ES-I3 (cell line): ENCODE measurements around the gene STX4.

Source experiments
- H3K36me3 ChIP-seq: 2 replicates; pipeline ENCODE4 v1.6.1; 2013; ENCODE audit warnings: mild to moderate bottlenecking, low read length, control low read depth, moderate library complexity; ENCODE audit not compliant: insufficient read depth
- H3K4me1 ChIP-seq: 2 replicates; pipeline ENCODE4 v1.6.1; 2013; ENCODE audit warnings: mild to moderate bottlenecking, control low read depth, low read length; ENCODE audit not compliant: insufficient read depth
- H3K9ac ChIP-seq: 2 replicates; pipeline ENCODE4 v1.6.1; 2013; ENCODE audit warnings: low read depth, mild to moderate bottlenecking, low read length, moderate library complexity
- H3K9me3 ChIP-seq: 2 replicates; pipeline ENCODE4 v1.6.1; 2013; ENCODE audit warnings: mild to moderate bottlenecking, low read length, moderate library complexity; ENCODE audit not compliant: control insufficient read depth, insufficient read depth

Gene STX4

DNA sequence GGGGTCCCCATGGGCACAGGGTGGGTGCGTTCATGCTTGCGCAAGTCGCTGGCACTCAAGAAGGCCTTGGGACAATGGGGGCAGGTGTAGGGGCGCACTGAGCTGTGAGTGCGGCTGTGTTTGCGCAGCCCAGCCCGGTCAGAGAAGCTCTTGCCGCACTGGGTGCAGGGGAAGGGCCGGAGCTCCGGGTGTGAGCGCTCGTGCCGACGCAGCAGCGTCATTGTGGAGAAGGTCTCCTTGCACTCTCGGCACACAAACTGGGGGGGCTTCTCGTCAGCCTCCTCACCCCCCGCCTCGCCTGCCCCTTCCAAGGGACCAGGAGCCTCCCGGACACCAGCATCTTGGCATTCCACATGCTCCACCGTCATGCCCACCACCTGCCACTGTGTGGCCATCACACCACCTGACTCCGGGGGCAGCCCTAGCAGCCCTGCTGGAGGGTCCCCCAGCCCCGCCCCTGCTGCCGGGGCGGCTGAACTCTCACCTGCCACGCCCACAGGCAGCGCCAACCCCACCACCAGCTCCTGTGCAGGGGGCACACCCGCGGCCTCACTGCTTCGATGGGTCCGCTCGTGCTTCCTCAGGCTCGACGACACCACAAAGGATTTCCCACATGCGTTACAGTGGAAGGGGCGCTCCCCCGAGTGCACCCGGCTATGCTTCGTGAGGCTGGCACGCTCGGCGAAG is 27.9 kb downstream of the STX4 start:
- no peak overlapping the region for H3K9ac ChIP-seq
- H3K4me1 ChIP-seq = no peaks in the 10 kb centered on the region
- H3K9me3 ChIP-seq = no peaks in the 10 kb centered on the region
- no peaks in the 10 kb centered on the region for H3K36me3 ChIP-seq

DNA sequence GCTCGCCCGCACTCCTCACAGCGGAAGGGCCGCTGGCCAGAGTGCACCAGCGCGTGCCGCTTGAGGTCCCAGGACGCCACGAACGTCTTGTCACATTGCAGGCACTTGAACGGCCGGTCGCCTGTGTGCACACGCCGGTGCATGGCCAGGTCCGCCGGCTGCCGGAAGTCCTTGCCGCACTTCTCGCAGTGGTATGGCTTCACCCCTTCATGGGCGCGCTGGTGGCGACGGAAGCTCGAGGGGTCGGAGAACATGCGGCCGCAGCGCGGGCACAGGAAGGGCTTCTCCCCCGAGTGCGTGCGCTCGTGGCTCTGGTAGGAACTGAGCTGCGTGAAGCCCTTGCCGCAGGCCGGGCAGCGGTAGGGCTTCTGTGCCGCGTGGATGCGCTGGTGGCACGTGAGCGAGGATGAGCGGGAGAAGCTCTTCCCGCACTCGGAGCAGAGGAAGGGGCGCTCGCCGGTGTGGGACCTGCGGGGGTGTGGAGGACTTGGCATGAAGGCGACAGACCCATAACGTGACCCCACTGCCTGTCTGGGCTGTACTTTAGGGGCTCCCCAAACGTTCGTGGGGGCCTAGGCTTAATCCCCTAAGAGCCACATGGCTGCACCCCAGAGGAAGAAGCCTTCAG is 28.6 kb downstream of the STX4 start:
- no peaks in the 10 kb centered on the region for H3K4me1 ChIP-seq
- no peaks in the 10 kb centered on the region for H3K9me3 ChIP-seq
- H3K9ac ChIP-seq = no peak overlapping the region
- H3K36me3 ChIP-seq = no peaks in the 10 kb centered on the region

DNA sequence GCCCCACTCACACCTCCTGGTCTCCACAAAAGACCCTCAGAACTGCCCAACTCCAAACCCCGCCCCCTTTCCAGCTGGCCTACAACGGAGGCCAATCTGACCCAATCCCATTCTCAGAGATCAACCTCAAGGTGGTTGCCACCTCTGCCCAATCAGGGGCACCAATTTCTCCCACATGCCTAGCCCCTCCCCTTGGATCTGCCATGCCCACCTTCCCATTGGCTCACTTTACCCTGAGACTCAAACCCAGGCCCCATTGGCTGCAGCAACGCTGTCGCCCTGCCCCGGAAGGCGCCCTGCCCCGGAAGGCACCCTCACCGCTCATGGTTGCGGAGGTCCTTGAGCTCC is 30.1 kb downstream of the STX4 start:
- Histone ChIP-seq H3K4me1 (no peaks in the 10 kb centered on the region), H3K36me3 (no peaks in the 10 kb centered on the region), H3K9ac (no peak overlapping the region), H3K9me3 (no peaks in the 10 kb centered on the region)

DNA sequence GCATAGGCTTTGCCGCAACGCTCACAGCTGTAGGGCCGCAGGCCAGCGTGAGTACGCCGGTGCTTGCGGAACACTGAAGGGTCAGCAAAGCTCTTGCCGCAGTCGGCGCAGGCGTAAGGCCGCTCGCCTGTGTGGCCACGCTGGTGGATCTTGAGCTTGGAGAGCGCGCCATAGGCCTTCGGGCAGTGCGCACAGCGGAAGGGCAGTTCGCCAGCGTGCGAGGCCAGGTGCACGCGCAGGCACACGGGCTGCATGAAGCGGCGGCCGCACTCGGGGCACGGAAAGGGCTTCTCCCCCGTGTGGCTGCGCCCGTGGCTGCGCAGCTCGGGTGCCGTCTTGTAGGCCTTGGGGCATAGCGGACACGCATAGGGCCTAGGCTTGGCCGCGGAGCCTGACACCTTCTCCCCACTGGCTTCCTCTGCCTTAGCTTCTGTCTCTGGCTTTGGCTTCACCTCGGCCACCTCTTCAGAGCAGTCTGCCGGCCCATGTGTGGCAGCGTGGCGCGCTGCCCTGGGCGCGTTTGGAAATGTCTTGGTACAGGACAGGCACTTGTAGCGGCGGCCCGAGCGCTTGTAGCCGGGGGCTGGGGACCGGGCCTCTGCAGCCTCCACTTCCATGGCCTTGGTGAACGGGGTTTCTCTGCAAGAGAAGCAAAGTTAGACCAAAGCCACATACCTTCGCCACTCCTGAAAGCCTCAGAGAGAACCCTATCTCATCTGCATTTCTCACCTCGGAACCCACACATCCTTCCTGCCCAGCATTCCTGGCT is 30.7 kb downstream of the STX4 start:
- H3K36me3 ChIP-seq = no peaks in the 10 kb centered on the region
- H3K4me1 ChIP-seq = no peaks in the 10 kb centered on the region
- no peak overlapping the region for H3K9ac ChIP-seq
- no peaks in the 10 kb centered on the region for H3K9me3 ChIP-seq

DNA sequence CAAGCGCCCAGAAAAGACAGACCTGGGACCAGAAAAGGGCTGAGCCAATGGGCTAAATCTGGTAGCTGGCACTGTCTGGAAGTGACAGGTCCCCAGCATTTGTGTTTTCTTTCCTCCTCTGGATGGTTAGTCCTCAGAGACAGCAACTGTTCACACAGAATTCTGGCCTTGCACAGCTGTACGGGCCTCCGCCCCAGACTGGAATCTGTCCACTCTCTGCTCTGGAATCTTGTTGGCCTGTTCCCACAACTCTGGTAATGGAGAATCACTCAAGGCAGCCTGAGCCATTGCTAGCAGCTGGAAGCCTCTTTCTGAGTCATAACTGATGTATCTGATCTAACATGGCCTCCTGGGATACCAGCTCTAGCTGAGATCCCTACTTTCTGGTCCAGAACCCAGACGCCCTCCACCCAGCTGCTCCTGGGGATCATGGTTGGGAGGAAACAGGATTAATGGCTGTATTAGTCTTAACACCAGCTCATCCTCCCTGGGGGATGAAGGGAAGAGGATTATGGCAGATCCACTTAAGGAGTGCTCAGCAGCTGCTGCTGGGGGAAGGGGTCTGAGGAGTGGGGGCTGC is 31.6 kb downstream of the STX4 start:
- Histone ChIP-seq H3K36me3 (no peaks in the 10 kb centered on the region), H3K4me1 (no peaks in the 10 kb centered on the region), H3K9me3 (no peaks in the 10 kb centered on the region), H3K9ac (no peak overlapping the region)

DNA sequence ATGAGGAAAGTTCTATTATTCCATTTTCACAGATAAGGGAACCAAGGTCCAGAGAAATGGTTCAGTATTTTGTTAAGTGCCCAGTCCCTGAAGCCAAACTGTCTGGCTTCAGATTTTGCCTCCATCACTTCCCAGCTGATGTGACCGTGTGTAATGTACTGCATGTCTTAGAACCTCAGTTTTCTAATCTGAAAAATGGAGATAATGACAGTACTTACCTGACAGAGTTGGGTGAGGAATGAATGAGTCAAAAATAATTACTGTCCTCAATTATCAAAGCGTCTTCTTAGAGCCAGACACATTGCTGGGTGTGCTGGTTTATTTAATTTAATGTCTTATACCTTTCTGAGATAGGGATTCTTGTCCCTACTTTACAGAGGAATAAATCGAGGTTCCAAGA is 34.0 kb downstream of the STX4 start:
- Histone ChIP-seq H3K36me3 (no peaks in the 10 kb centered on the region), H3K4me1 (0 out of 2 replicates have a peak, but pooled peaks cover 8% of the 10 kb centered on the region), H3K9ac (no peak overlapping the region), H3K9me3 (no peaks in the 10 kb centered on the region)

DNA sequence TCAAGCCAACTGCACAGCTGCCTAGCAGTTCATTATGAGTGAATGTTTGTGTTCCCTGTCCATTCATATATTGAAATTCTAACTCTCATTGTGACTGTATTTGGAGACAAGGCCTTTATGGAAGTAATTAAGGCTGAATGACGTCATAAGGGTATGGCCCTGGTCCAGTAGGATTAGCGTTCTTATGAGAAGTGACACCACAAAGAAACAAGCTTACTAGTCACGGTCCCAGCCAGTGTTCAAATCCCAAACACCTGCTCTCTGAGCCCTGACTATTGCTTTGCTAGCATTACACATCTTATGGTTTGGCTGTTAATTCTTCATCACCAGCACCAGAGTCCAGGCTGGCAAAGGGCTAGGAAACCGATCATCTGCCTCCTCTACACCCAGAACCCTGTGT is 38.5 kb downstream of the STX4 start:
- Histone ChIP-seq H3K9ac (peak overlapping the region; percentile 97; the same call in 1 of the 2 replicates), H3K36me3 (no peaks in the 10 kb centered on the region), H3K4me1 (0 out of 2 replicates have a peak, but pooled peaks cover 9% of the 10 kb centered on the region), H3K9me3 (no peaks in the 10 kb centered on the region)

DNA sequence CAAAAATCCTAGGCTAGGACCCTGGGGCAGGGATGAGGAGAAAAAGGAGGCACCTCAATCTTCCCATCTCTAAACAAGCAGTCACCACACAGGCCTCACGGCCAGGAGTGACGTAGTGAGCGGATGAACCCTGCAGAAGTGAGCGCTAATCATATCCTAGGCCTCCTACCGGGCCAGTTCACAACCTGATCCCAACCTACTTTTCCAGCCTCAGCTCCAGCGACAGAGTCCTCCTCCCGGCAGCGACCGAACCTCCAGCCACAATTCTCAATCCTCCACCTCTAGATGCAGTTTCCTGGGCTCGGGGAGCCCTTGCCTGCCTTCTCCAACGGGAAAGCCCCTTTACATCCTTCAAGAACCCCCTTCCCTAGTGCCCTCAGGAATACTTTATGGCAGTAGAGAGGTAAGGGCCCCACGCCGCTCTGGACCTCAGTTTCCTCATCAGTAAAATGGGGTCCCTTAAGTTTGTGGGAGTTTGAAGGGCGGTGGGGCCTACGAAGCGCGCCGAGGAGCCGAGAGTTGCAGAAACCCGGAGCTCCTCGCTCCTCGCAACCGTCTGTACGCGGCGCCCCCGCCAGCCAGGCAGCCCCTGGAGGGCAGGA is 39.3 kb downstream of the STX4 start:
- Histone ChIP-seq H3K9ac (peak overlapping the region; percentile 97), H3K36me3 (no peaks in the 10 kb centered on the region), H3K4me1 (0 out of 2 replicates have a peak, but pooled peaks cover 9% of the 10 kb centered on the region), H3K9me3 (no peaks in the 10 kb centered on the region)

DNA sequence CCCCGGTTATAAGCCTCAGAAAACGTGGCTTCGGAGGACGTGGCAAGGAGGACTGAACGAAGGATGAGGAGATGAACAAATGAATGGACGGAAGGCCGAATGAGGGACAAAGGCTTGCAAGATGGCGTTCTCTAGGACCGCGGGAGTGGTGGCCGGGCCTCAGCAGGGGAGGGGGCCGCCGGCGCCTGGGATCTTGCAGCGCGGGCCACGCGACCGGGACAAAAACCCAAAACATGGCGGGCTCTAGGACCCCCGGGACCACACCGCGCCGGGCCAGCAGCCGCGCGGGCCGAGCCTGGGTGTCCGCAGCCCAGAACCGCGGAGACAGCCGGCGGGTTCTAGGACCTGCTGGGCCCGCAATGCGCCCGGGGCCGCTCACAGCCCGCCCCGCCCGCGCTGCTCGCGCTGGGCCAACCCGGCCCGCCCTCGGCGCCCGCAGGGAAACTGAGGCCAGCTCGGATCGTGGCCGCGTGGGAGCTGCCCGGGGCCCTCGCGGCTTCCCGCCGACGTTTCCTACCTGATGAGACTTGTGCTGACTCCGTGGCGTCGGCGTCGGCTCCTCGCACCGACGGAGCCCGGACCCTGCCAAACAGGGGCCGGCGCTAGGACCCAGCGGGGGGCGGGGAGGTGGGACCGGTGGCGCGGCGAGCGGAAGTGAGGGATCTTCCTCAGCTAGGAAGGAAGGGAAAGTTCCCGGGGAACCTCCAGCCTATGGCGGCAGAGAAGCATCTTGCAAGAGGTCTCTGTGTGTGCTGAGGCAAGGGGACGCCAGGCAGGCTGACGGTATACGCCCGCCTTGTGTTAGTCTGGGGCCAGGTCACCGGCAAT is 40.0 kb downstream of the STX4 start:
- no peaks in the 10 kb centered on the region for H3K36me3 ChIP-seq
- H3K9ac ChIP-seq = peak overlapping the region; percentile 97
- 0 out of 2 replicates have a peak, but pooled peaks cover 9% of the 10 kb centered on the region for H3K4me1 ChIP-seq
- no peaks in the 10 kb centered on the region for H3K9me3 ChIP-seq

DNA sequence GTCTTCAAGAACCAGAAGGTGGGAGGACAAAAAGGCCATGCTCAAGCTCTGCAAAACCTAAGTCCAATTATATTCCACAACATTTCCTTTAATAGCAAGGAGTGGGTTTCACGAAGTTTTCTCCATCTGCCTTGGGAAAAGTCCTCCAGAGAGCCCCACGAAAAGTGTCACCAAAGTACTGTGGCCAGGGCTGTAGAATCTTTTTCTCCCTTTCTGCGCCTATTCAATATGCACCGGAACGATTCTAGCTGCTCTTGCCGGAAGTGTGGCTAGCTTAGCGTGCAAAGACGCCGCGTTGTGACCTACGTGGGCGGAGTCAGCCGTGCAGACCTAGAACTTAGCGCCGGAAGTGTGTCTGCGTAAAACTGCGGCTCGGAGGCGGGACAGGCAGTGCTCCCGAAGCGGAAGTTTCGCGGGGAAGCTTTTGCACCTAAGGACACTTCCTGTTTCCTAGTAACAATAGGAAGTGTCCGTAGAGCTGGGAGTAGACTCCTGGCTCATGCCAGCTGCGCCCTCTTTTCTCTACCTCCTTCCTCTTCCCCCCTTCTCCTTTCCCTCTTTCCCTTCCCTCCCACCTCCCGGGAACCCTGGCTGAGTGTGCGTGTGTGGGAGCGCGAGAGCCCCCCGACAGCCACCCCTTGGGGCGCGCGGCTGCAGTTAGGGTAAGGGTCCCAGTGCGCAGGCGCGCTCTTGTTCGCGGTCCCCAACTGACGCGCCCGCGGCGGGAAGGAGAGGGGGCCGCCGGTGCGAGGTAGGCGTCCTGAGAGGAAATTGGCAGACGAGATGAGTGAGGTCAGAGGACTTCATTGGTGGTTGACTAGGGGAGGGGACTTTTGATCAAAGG is 40.8 kb downstream of the STX4 start, which contains the start of the genes ZNF646 and ZNF668:
Gene ZNF646, plus strand, starts transcription at position 453 of the 844 bp plus-strand sequence. CDS start 1,903 bp downstream, outside the sequence.
Gene ZNF668, minus strand, starts transcription at position 271 of the 844 bp plus-strand sequence. CDS start 9,781 bp downstream, outside the sequence.
- Histone ChIP-seq H3K4me1 (0 out of 2 replicates have a peak, but pooled peaks cover 9% of the 10 kb centered on the region), H3K36me3 (no peaks in the 10 kb centered on the region)

DNA sequence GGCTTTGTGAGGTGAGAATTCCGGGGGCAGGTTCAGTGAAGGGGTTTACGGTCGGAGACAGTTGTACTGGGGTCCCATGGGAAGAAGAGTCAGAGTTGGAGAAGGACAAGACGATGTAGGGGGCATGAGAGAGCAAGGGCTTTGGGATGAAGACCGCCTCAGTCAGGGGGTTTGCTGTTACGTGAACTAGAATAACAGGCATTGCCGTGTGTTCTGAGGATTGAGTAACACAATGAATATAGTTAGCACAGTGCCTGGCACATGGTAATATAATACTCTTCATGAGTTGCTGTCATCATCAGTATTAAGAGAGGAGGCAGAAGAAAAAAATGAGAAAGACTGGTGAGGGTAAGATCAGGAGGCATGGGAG is 41.4 kb downstream of the STX4 start:
- Histone ChIP-seq H3K36me3 (no peaks in the 10 kb centered on the region), H3K4me1 (0 out of 2 replicates have a peak, but pooled peaks cover 9% of the 10 kb centered on the region), H3K9me3 (no peaks in the 10 kb centered on the region)

More for the DNA sequence above, 40.8 kb downstream of the STX4 start, which contains the start of the genes ZNF646 and ZNF668:
- H3K9ac ChIP-seq = peak within 1 kb of the TSS; percentile 97
- H3K9me3 ChIP-seq = no peaks in the 10 kb centered on the region

DNA sequence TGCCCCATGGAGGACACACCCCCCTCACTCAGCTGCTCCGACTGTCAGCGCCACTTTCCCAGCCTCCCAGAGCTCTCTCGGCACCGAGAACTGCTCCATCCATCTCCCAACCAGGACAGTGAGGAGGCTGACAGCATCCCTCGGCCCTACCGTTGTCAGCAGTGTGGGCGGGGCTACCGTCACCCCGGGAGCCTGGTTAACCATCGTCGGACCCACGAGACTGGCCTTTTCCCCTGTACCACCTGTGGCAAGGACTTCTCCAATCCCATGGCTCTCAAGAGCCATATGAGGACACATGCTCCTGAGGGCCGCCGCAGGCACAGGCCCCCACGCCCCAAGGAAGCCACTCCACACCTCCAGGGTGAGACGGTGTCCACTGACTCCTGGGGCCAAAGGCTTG is 43.0 kb downstream of the STX4 start:
- H3K4me1 ChIP-seq = 0 out of 2 replicates have a peak, but pooled peaks cover 9% of the 10 kb centered on the region
- H3K9me3 ChIP-seq = no peaks in the 10 kb centered on the region
- H3K36me3 ChIP-seq = peaks cover 4% of the 10 kb centered on the region; the same call in 1 of the 2 replicates
- H3K9ac ChIP-seq = no peak overlapping the region

More for the DNA sequence above, 41.4 kb downstream of the STX4 start:
- H3K9ac ChIP-seq = peak overlapping the region; percentile 97
